ENCODE results near the gene FGFRL1.

Gene FGFRL1

GRCh38 chr4:1029529-1029928 is 18.1 kb downstream of the FGFRL1 start:
- DNase-seq (ENCODE audit: low read depth) = no peak
- H3K4me3 ChIP-seq (ENCODE audit: low read length) = no peak overlapping the region
- no peak for TF ChIP-seq CTCF (conservative IDR thresholded peaks at IDR 0.05; ENCODE audit: low read length)

GRCh38 chr4:1030031-1030430 is 18.6 kb downstream of the FGFRL1 start:
- no peak overlapping the region for H3K4me3 ChIP-seq (ENCODE audit: low read length)
- DNase-seq (ENCODE audit: low read depth) = no peak
- TF ChIP-seq CTCF (conservative IDR thresholded peaks at IDR 0.05; ENCODE audit: low read length) = no peak

DNA sequence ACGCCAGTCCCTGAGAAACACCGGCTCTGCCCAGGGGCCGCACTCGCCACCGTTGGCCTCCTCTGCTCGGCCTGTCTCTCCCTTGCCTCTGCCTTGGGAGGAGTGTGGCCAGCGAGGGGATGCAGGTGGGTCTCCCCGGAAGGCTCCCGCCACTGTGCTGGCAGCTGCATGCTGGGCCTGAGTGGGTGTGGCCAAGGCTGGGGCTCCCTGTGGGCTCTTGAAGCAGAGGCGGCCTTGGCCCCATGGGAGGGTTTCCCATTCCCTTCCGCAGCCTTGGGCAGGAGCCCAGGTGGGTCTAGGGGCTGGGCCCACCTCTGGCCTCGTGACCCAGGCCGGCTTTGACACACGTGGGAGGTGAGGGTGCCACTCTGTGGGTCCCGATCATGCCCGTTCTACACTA is 19.1 kb downstream of the FGFRL1 start:
- H3K4me3 ChIP-seq (ENCODE audit: low read length) = no peak overlapping the region
- DNase-seq (ENCODE audit: low read depth) = no peak
- no peak for TF ChIP-seq CTCF (conservative IDR thresholded peaks at IDR 0.05; ENCODE audit: low read length)

GRCh38 chr4:1031346-1031745 is 19.9 kb downstream of the FGFRL1 start:
- DNase-seq (ENCODE audit: low read depth) = no peak
- TF ChIP-seq CTCF (conservative IDR thresholded peaks at IDR 0.05; ENCODE audit: low read length) = no peak
- no peak overlapping the region for H3K4me3 ChIP-seq (ENCODE audit: low read length)

DNA sequence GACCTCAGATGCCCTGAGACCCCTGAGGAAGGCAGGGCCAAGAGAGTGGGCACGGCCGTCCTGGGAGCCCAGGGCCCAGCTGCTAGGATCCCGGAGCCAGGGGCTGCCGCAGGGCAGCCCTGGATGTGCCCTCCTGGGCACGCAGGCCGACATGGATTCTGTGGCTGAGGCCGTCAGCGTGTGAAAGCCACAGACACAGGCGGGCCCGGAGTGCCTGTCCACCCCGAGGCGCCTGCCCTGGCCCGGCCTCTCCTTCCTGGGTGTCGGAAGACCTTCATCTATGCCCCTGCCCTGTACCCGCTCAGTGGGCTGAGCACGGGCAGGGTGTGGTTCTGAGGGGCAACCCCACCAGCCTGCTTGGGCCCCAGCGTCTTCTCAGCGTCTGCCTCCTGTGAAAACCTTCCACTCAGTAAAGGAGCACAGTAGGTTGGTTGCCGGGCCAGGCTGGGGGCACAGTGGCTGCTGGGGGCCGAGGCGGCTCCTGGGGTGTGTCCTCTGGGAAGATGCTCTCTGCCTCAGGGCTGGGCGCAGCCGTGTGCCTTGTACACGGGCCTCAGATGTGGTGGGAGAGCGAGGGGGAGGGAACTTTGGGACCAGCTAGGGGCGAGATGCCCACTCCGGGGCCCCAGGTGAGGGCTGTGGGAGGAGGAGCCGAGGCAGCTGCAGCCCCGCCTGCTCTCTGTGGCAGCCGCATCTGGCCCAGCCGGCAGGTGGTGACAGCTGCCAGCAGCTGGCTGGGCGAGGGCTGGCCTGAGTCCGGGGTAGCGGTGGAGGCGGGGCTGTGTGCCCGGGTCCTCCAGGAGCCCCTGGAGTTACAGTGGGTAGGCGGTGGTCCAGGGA is 20.8 kb downstream of the FGFRL1 start:
- H3K4me3 ChIP-seq (ENCODE audit: low read length) = no peak overlapping the region
- no peak for TF ChIP-seq CTCF (conservative IDR thresholded peaks at IDR 0.05; ENCODE audit: low read length)
- DNase-seq (ENCODE audit: low read depth) = no peak

DNA sequence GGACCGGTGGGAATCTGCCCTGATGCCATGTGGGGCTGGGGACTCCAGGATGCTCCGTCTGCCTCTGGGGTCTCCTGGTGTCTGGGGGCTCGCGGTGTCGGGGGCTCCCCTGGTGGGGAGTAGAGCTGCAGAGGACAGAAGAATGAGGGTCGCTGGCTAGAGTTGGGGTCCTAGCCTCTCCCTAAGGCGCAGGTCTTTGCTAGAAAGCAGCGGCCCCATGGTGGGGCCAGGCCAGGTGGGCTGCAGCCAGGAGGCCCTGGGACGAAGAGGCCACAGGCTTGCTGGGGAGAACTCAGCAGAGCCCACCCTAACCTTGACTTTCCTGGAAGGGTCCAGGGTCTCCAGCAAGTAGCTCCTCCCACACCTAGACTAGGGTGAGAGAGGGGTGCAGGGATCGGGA is 21.4 kb downstream of the FGFRL1 start:
- no peak for TF ChIP-seq CTCF (conservative IDR thresholded peaks at IDR 0.05; ENCODE audit: low read length)
- H3K4me3 ChIP-seq (ENCODE audit: low read length) = no peak overlapping the region
- DNase-seq (ENCODE audit: low read depth) = no peak

GRCh38 chr4:1033840-1034551 is 22.6 kb downstream of the FGFRL1 start:
- DNase-seq (ENCODE audit: low read depth) = peak; percentile 84
- TF ChIP-seq CTCF (conservative IDR thresholded peaks at IDR 0.05; ENCODE audit: low read length) = no peak
- H3K4me3 ChIP-seq (ENCODE audit: low read length) = peak overlapping the region; percentile 29
